ENCODE results near the gene ADAMTS13.

GRCh38 chr9:133415170-133415569 is 7.0 kb upstream of the ADAMTS13 start:
- TF ChIP-seq CTCF (IDR thresholded peaks at IDR 0.05; ENCODE audit: insufficient read depth, low read length, poor library complexity, severe bottlenecking) (no peak), EZH2phosphoT487 (conservative IDR thresholded peaks at IDR 0.05; ENCODE audit: low read length) (no peak)
